HCT116 (cell line): ENCODE measurements around the gene ARNT2. TPM values are rescaled to one million over a fixed set of nuclear protein-coding genes. Genes with fewer than 3 reads are reported as not detected.

Experiments used
- ATAC-seq: fragments of 200-7000 bp; cut with Tn5 transposase; 2 replicates; pipeline ENCODE4 v1.9.1; 2020; ENCODE audit warnings: mild to moderate bottlenecking, moderate library complexity
- BruUV-seq: library from RNA; stranded (reverse); fragments of 400-500 nt; replicated peaks from 2 replicates; lab custom pipeline; 2021; lab: Mats Ljungman, UMichigan
- CTCF ChIA-PET: fragments of 300-600 bp; sonication (Branson Sonifier 250); formaldehyde crosslinking; loops from one replicate; lab custom pipeline; 2021; ENCODE audit warnings: antibody characterized with exemption; lab: Charles Lee
- POLR2A ChIA-PET: fragments of 300-600, 350-600 bp; sonication (Branson Sonifier 250); formaldehyde crosslinking; loops from one replicate; lab custom pipeline; 2021; ENCODE audit warnings: antibody characterized with exemption; lab: Charles Lee
- RAD21 ChIA-PET, 2 experiments: fragments of 300-600 bp; sonication (Branson Sonifier 250); formaldehyde crosslinking; loops; one replicate each; lab custom pipeline; 2023; ENCODE audit warnings: low total read pairs in 2 of 2; ENCODE audit not compliant: uncharacterized antibody in 2 of 2, unreplicated experiment in 2 of 2, low non-redundant PET in 1 of 2; lab: Charles Lee
- DNase-seq: peaks from one replicate; pipeline ENCODE4 v3.0.0-alpha.2; 2010; ENCODE audit warnings: low read depth, low spot score
- H2AFZ ChIP-seq: fragments of 200-600 bp; shearing (Covaris generic), sonication (generic); 2 replicates; pipeline ENCODE4 v1.6.1; 2017; ENCODE audit warnings: low read depth, mixed run types, mixed read lengths, antibody characterized with exemption, low read length; ENCODE audit not compliant: poor library complexity, severe bottlenecking
- H3K27ac ChIP-seq: 2 replicates; pipeline ENCODE4 v1.5.1; 2012; ENCODE audit warnings: low read depth, low read length
- H3K27me3 ChIP-seq: fragments of 200-600 bp; sonication (generic); 2 replicates; pipeline ENCODE4 v1.6.1; 2016; ENCODE audit warnings: mixed run types, low read length, mixed read lengths; ENCODE audit not compliant: insufficient read depth
- H3K36me3 ChIP-seq, 2 experiments: fragments of 200-500 bp in 1 of 2; fragments of 200-600 bp in 1 of 2; sonication (Bioruptor generic) in 1 of 2; sonication (generic) in 1 of 2; 2 replicates each; pipeline versions ENCODE4 v1.5.1 to v1.6.1; 2014 to 2016; ENCODE audit warnings: low read length in 2 of 2, inconsistent platforms in 1 of 2, mixed read lengths in 1 of 2, mixed run types in 1 of 2; ENCODE audit not compliant: insufficient read depth in 2 of 2, control insufficient read depth in 1 of 2
- H3K4me1 ChIP-seq, 2 experiments: fragments of 200-600 bp in 1 of 2; sonication (generic) in 1 of 2; 2 replicates each; pipeline versions ENCODE4 v1.5.1 to v1.6.1; 2012 to 2017; ENCODE audit warnings: low read length in 2 of 2, inconsistent platforms in 1 of 2, mild to moderate bottlenecking in 1 of 2, mixed read lengths in 1 of 2, mixed run types in 1 of 2, moderate library complexity in 1 of 2; ENCODE audit not compliant: insufficient read depth in 2 of 2, control insufficient read depth in 1 of 2
- H3K4me2 ChIP-seq: fragments of 200-600 bp; sonication (generic); 2 replicates; pipeline ENCODE4 v1.6.1; 2017; ENCODE audit warnings: mixed run types, low read length, mixed read lengths
- H3K4me3 ChIP-seq, 2 experiments: fragments of 200-600 bp in 1 of 2; sonication (generic) in 1 of 2; replicated peaks in 1 of 2; 2 replicates each; pipeline ENCODE4 v1.5.1; 2011 to 2016; ENCODE audit warnings: low read length in 2 of 2, control low read depth in 1 of 2, low read depth in 1 of 2, mild to moderate bottlenecking in 1 of 2, mixed read lengths in 1 of 2, mixed run types in 1 of 2
- H3K79me2 ChIP-seq: fragments of 200-600 bp; sonication (generic); 2 replicates; pipeline ENCODE4 v1.6.1; 2017; ENCODE audit warnings: mild to moderate bottlenecking, mixed run types, low read length, moderate library complexity, mixed read lengths; ENCODE audit not compliant: insufficient read depth
- H3K9ac ChIP-seq: fragments of 200-600 bp; sonication (generic); 2 replicates; pipeline ENCODE4 v1.6.1; 2016; ENCODE audit warnings: low read length, mixed read lengths
- H3K9me2 ChIP-seq: fragments of 200-600 bp; sonication (generic), shearing (Covaris generic); 2 replicates; pipeline ENCODE4 v1.6.1; 2017; ENCODE audit warnings: mixed run types, mild to moderate bottlenecking, moderate library complexity; ENCODE audit not compliant: insufficient read depth
- H3K9me3 ChIP-seq, 2 experiments: fragments of 200-500 bp in 1 of 2; fragments of 200-600 bp in 1 of 2; sonication (Bioruptor generic) in 1 of 2; sonication (generic) in 1 of 2; 2 replicates each; pipeline ENCODE4 v1.6.1; 2014 to 2017; ENCODE audit warnings: low read length in 2 of 2, mixed read lengths in 2 of 2, inconsistent platforms in 1 of 2, low read depth in 1 of 2, mild to moderate bottlenecking in 1 of 2, mixed run types in 1 of 2, moderate library complexity in 1 of 2; ENCODE audit not compliant: control insufficient read depth in 1 of 2, insufficient read depth in 1 of 2
- H4K20me1 ChIP-seq: fragments of 200-600 bp; sonication (generic), shearing (Covaris generic); 2 replicates; pipeline ENCODE4 v1.6.1; 2017; ENCODE audit warnings: mixed run types, mild to moderate bottlenecking, moderate library complexity; ENCODE audit not compliant: insufficient read depth
- CTCF ChIP-seq, 3 experiments: fragments of 200-600 bp in 1 of 3; sonication (generic) in 1 of 3; IDR thresholded peaks in 2 of 3; conservative IDR thresholded peaks in 1 of 3; 2 replicates each; pipeline ENCODE4 v1.5.1; 2012 to 2017; ENCODE audit warnings: low read depth in 2 of 3, low read length in 2 of 3, antibody characterized with exemption in 1 of 3, borderline replicate concordance in 1 of 3, control low read depth in 1 of 3, mild to moderate bottlenecking in 1 of 3, mixed read lengths in 1 of 3, mixed run types in 1 of 3, moderate library complexity in 1 of 3; ENCODE audit not compliant: insufficient read depth in 1 of 3
- EZH2phosphoT487 ChIP-seq: fragments of 200-600 bp; IDR thresholded peaks from 2 replicates; pipeline ENCODE4 v1.6.1; 2018; ENCODE audit warnings: antibody characterized with exemption, borderline replicate concordance
- JUND ChIP-seq: IDR thresholded peaks from 2 replicates; pipeline ENCODE4 v1.6.1; 2012
- POLR2A ChIP-seq: IDR thresholded peaks from 2 replicates; pipeline ENCODE4 v1.7.0; 2011; ENCODE audit warnings: borderline replicate concordance; ENCODE audit not compliant: insufficient read depth, insufficient read length; ENCODE audit errors: extremely low read depth
- RAD21 ChIP-seq: IDR thresholded peaks from 2 replicates; pipeline ENCODE4 v1.6.1; 2012; ENCODE audit warnings: low read depth, mild to moderate bottlenecking
- SP1 ChIP-seq: IDR thresholded peaks from 2 replicates; pipeline ENCODE4 v1.6.1; 2012; ENCODE audit warnings: low read depth
- SRF ChIP-seq: IDR thresholded peaks from 2 replicates; pipeline ENCODE4 v1.6.1; 2012; ENCODE audit warnings: low read depth
- TCF7L2 ChIP-seq: IDR thresholded peaks from 2 replicates; pipeline ENCODE4 v1.7.0; 2011; ENCODE audit warnings: borderline replicate concordance, inconsistent platforms; ENCODE audit not compliant: insufficient read depth, insufficient read length; ENCODE audit errors: extremely low read depth
- YY1 ChIP-seq: IDR thresholded peaks from 2 replicates; pipeline ENCODE4 v1.6.1; 2011; ENCODE audit warnings: low read length, low read depth, moderate library complexity, mild to moderate bottlenecking; ENCODE audit not compliant: insufficient replicate concordance; ENCODE audit errors: extremely low read depth
- intact Hi-C: fragments of 100-400 bp; cut with micrococcal nuclease; formaldehyde crosslinking; loops from 2 replicates; pipeline ENCODE4 v1.10.0; 2022
- total RNA-seq: library from RNA; stranded (reverse); gene quantifications from one replicate; pipeline ENCODE4 v1.2.1, GENCODE V29; 2021; ENCODE audit not compliant: unreplicated experiment

The ARNT2 gene
- total RNA-seq, 1 experiment from 2014 or later, result 3.0 TPM

GRCh38 chr15:80577552-80578205 is 173.5 kb downstream of the ARNT2 start:
- H3K4me1 ChIP-seq, result peaks cover 0 to 19% of the 10 kb centered on the region in 2 experiments; a peak in 2 of 4 replicates
- ChIA-PET RAD21 (no interaction called here), POLR2A (no interaction called here), CTCF (no interaction called here)
- DNase-seq (no peak), ATAC-seq (no peak)
- no peaks in the 10 kb centered on the region for H3K9me3 ChIP-seq
- no peaks in the 10 kb centered on the region for H3K79me2 ChIP-seq
- H3K27ac ChIP-seq, result no peak overlapping the region
- intact Hi-C loops, result no loop called here
- no peaks in the 10 kb centered on the region for H3K36me3 ChIP-seq
- no peaks in the 10 kb centered on the region for H3K27me3 ChIP-seq
- no peaks in the 10 kb centered on the region for H3K9me2 ChIP-seq
- H4K20me1 ChIP-seq, result no peaks in the 10 kb centered on the region
- H3K4me3 ChIP-seq, result no peak overlapping the region
- TF ChIP-seq SP1, result no peak
- no peak overlapping the region for H2AFZ ChIP-seq
- no TSS peak for BruUV-seq
- H3K9ac ChIP-seq, result no peak overlapping the region
- no peak overlapping the region for H3K4me2 ChIP-seq

GRCh38 chr15:80578206-80578595 is 174.0 kb downstream of the ARNT2 start:
- no peak overlapping the region for H3K4me3 ChIP-seq
- intact Hi-C loops, result no loop called here
- no peaks in the 10 kb centered on the region for H3K9me2 ChIP-seq
- no peak for DNase-seq
- RAD21 ChIA-PET, result no interaction called here
- no peak overlapping the region for H3K4me2 ChIP-seq
- H3K27me3 ChIP-seq, result no peaks in the 10 kb centered on the region
- H3K79me2 ChIP-seq, result no peaks in the 10 kb centered on the region
- CTCF ChIA-PET, result no interaction called here
- H3K4me1 ChIP-seq, result peaks cover 0 to 19% of the 10 kb centered on the region in 2 experiments; a peak in 2 of 4 replicates
- POLR2A ChIA-PET, result no interaction called here
- H3K9ac ChIP-seq, result no peak overlapping the region
- no peak for TF ChIP-seq RAD21
- no peak for TF ChIP-seq EZH2phosphoT487
- TF ChIP-seq SRF, result no peak
- TF ChIP-seq YY1, result no peak
- no peak for TF ChIP-seq TCF7L2
- no peak for TF ChIP-seq JUND
- no peak for TF ChIP-seq SP1
- TF ChIP-seq POLR2A, result no peak
- no peak for TF ChIP-seq CTCF (IDR thresholded peaks at IDR 0.05 in 2 of 3, conservative IDR thresholded peaks at IDR 0.05 in 1 of 3; ENCODE audit: borderline replicate concordance in 1 of 3, insufficient read depth in 1 of 3, low read depth in 2 of 3, low read length in 2 of 3)
- BruUV-seq, result no TSS peak
- no peak for ATAC-seq
- H3K9me3 ChIP-seq, result no peaks in the 10 kb centered on the region
- H2AFZ ChIP-seq, result no peak overlapping the region
- H3K36me3 ChIP-seq, result no peaks in the 10 kb centered on the region
- H3K27ac ChIP-seq, result no peak overlapping the region
- no peaks in the 10 kb centered on the region for H4K20me1 ChIP-seq
